DMS53 treated with DMSO at 0.1 percent for 48 hours (cell line): ENCODE data around the gene SRC.
A peak's percentile ranks its signal among the peaks of the same experiment; 100 is the strongest.

Experiments
- DNase-seq: peaks from one replicate; lab custom pipeline; 2025; ENCODE audit not compliant: unreplicated experiment; lab: John Stamatoyannopoulos, UW

Gene SRC

DNA sequence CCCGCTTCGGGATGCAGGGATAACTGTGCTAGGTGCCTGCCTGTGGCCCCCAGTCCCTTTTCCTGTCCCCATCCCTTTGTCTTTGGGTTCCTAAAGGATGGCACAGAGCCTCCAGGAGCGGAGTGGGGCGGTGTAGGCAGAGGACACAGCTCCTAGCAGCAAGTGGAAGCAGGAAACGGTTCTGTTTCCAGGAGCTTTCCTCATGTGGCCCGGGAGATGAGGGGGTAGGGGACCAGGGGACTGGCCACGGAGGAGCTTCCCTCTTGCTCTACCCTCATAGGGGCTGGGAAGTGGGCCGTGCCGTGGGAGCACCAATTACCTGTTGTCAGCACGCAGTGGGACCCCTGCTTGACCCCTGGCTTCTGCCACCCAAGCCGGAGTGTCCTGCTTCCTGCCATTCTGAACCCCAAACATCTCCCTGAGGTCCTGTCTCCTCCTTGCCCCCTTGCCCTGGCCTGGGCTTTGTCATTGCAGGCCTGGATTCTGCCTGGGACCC is 76.9 kb downstream of the SRC start:
- no peak for DNase-seq

DNA sequence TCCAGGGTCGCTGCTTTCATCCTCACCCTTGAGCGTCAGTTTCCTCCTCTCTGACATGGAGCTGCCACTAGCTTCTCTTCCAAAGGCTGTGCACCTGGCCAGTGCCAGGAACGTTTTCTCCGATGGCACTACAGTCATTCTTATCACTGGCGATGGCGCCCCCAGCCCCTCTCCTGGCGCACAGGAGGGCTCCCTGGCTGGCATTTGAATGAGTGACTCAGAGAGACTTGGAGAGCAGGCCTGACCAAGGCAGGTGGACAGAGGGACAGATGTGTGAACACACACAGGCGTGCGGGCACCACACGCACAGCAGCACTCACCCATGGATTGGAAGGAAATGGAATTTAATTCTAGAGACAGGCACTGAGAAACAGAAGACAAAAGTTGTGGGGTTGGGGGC is 77.6 kb downstream of the SRC start:
- DNase-seq, result no peak

DNA sequence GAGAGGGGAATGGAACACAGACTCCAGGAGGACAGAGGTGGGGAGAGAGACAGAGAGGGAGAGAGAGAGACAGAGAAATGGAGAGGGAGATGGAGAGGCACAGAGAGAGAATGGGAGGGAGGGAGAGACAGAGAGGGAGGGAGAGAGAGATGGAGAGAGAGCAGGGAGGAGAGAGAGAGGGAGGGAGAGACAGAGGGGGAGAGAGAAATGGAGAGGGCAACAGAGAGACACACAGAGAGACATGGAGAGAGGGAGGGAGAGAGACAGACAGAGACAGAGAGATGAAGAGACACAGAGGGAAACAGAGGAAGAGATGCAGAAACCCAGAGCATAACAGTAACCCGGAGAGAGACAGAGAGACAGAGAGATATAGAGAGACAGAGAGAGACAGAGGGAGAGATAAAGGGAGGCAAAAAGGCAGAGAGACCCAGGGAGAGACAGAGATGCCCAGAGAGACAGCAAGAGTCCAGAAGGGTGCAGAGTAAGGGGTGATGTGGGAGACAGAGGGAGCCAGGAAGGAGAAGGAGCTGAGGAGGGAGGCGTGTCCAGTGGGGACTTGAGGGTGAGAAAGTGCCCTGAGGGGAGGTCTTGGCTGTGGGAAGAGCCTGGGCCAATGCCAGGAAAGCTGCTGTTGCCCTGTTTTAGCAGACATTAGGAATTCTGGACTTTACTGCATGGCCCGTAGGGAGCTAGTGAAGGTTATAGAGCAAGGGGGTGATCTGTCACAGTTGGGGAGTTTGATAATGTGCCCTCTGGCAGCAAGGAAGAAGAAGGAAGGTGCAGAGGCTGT is 78.3 kb downstream of the SRC start:
- no peak for DNase-seq

DNA sequence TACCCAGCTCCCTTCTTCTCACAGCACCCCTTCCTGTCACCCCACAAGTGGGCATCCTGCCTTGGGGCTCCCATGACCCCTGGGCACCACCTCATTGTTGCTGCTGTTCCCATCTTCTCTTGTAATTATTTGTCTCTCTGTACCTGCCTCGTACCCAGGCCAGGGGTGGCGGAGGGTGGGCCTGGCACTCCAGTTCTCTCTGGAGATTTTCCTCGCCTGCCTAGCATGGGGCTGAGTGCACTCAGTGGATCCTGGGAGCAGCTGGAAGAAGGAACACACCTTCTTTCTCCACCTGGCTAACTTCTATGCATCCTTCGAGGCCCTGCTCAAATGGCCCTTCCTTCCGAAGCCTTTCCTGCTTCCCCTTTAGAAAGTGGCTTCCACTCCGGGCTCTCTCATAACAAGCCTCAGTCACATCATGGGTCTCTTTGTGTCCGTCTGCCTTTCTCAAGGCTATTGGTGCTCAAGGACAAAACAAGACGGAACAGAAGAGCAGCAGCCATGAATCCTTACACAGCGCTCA is 79.2 kb downstream of the SRC start:
- DNase-seq, result no peak

DNA sequence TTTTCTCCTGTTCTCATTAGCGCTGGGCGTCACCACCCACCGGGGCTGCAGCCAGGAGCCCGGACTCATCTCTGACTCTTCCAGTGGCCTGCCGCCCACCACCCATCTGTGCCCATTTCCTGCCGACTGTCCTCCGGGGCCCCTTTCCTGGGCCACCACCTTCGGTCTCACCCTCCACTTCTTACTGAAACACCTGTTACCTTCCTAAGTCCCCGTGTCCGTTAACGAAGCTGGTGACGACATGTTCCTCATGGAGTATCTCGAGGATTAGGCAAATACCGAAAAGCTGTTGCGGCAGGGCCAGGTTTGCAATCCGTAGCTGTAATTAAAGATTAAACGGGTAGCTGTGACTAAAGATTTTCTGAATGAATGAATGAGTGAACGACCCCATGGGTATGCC is 80.2 kb downstream of the SRC start:
- no peak for DNase-seq

DNA sequence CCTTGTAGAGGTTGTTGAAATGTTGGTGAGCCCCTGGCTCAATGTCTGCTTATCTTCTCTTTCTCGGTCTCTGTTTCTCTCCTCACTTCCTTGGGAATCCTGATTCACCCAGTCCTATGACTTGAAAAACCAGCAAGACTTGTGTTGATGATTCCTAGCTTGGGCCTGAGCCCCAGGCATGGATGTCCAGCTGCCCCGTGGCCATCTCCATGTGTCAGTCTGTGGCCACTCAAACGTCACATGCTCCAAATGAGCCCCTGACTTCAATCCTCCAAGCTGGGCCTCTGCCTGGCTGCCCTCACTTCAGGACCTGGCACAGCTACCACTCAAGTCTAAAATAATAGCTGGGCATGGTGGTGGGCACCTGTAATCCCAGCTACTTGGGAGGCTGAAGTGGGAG is 81.0 kb downstream of the SRC start:
- no peak for DNase-seq

DNA sequence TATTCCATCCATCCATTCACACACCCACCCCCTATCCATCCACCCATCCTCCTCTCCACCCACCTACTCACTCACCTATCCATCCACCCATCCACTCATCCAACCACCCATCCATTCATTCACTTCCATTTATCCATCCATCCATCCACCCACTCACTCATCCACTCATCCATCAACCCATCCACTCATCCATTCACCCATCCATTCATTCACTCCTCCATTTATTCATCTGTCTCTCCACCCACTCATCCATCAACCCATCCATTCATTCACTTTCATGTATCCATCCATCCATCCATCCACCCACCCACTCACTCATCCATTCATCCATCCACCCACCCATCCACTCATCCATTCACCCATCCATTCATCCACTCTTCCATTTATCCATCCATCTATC is 84.1 kb downstream of the SRC start:
- no peak for DNase-seq

DNA sequence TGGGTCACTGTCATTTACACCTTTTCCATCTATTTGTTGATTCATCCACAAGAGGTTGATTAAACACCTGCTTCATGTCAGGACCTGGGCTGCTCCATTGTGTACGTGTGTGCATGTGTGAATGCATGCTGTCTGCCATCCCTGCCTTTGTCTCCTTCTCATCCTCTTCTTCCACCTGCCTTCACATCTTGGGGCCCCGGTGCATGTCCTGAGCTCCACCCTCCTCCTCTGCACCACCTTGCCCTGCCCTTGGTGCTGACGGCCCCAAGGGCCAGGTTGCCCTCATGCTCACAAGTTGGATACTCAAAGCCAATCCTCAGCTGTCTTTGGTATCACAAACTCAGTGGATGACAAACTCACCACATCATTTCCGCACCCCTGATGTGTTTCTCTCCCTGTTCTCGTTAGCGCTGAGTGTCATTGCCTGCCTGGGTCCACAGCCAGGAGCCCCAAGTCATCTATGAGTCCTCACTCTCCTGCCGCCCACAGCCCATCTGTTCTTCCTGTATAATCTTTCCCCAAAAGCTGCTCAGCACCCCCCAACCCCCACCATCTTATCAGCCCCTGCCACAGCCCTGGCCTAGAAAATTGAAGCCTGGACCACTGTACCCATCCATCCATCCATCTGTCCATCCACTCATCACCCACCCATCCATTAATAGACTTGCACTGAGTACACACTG is 85.0 kb downstream of the SRC start:
- DNase-seq, result peak; percentile 50

DNA sequence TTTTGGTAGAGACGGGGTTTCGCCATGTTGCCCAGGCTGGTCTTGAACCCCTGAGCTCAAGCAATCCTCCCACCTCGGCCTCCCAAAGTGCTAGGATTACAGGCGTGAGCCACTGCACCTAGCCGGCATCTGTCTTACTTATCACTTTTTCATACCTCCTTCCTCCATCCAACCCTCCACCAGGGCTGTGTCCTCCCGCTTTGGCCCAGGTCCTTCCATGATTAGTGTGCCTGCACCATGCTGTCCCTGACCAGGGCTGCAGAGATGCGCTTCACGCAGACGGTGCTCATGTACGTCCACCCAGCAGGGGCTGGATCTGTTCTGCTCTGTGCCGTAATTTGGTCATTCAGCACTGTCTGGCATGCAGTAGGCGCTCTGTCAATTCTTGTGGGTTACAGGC is 85.8 kb downstream of the SRC start:
- no peak for DNase-seq

DNA sequence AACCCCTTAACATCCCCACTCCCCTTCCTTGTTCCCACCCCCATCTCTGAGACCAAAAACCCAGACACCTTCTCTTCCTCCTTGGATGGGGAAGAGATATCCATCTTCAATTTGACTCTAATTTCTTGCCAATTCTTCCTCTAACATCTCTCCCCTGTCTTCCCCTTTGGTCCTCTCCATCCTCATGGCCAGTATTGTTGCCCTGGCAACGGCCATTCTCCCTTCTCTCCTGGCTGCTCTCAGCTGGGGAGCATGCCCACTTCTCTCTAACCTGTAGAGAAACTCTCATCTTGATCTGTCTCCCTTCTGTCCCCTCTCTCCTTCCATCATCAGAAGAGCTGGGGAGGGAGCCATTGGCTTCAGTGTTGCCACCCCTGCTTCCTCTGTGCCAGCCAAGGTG is 86.7 kb downstream of the SRC start:
- no peak for DNase-seq

DNA sequence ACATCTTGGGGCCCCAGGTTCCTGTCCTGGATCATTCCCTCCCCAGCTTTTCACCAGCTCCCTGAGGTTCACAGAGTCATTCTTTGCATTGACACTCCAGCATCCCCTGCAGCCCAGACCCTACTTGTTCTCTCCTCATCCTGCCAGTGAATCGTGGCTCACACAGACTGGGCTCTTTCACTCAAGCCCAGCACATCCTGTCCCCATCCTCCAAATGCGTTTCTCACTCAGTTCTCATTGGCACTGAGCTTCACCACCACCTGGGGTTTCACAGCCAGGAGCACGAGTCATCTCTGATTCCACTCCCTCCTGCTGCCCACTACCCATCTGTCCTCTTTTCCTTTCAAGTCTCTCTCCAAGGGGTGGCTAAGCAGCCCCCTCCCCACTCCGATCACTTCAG is 89.7 kb downstream of the SRC start:
- no peak for DNase-seq

DNA sequence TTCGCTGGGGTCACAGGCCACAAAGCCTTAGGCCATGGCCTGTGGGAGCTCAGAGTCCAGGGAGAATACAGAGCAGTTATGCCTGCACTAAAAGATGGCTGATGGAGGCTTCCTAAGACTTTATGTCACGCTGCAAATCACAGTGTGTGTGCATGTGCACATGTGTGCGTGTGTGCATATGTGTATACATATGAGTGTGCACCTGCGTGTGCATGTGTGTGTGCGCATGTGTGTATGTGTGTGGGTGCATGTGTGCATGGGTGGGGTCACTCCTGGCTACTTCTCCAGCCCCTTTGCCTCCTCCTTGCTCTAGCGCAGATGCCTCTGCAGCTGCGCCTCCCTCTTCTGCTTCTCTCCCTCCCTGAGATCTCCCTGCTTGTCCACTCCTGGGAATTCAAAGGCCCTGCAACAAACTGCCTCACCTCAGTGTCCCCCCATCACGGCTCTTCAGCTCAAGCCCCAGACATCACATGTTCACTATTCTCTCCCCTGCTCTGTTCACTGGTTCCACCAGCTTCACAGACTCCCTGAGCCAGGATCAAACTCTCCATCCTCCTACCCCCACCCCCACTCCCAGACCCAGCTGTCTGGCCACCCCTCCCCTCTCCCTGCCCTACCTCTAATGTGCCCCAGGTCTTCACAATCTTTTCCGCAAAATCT is 90.7 kb downstream of the SRC start:
- no peak for DNase-seq

DNA sequence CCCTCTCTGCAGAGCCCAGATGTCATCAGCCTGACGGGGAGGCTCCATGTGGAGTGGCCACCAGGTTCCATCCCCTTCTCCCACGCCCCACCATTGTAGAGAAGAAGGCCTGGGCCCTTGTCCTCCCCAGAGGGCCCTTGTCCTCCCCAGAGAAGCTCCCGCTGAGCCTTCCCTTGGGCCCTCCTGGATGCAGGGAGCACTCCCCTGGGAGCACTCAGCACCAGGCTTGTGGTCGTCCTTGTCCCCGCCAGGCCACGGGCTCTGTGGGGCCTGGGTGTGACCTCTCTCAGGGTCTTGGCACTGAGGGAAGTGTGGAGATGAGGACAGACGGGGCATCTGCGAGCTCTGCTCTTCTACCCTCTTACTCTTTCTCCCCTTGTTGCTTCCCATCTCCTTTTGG is 91.7 kb downstream of the SRC start:
- no peak for DNase-seq

DNA sequence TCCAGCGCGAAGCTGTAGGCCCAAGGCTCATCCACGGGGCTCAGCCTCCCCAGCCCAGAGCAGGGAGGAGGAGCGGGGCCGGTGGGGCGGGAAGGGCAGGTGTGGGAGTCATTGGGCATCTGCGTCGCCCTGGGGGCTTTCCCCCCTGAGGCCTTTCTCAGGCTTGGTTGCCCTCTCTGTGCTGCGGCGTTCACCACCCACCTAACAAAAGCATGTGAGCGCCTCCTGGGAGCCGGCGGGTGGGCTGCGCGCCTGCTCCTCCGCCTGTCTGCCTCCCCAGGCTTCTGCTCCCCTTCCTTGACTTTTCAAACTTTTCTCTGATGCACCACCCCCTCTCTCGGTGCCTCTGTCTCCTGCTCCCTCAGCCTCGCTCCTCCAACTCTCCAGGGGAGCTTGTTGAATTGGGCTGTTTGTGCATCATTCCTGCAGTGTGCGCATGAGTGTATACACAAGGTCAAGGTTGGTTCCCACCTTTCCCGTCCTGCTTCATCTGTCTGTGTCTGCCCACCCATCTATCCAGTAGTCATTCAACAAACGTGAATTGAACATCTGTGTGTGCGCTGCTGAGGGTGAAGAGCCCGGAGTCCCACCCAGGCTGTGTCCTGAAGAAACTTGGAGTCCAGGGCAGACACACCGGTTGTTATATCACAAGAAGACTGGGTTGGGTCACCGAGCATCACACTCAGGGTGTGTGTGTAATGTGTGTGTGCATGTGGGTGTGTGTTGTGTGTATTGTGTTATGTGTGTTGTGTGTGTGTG is 92.7 kb downstream of the SRC start:
- DNase-seq, result no peak

DNA sequence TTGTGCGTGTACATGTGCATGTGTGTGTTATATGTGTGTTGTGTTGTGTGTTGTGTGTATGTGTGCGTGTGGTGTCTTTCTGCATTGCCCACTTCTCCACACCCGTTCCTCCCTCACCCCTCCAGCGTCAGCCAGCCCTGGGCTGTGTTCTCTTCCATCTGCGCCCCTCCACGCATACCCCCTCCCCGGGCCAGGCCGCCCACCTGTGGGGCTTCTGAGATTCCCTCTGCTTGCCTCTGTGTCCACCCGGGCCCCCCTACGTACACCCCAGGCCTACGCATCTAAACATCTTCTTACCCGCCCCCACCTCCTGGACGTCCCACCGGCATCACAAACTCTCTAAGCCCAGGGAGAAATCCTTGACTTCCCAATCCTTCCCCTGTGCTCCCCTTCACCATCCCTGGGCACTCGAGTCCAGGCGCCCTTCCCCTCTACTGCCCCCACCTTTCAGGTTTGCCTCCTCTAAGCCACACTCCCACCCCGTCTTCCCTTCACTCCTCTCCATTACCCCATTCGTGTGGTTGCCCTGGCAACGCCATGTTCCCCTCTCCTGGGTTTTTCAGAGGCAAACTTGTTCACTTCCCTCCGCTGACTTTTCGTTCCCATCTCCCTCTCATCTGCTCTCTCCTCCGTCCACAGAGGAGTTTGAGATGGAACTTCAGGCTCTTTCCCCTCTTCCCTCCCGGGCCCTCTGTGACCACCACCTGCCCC is 93.4 kb downstream of the SRC start:
- no peak for DNase-seq

DNA sequence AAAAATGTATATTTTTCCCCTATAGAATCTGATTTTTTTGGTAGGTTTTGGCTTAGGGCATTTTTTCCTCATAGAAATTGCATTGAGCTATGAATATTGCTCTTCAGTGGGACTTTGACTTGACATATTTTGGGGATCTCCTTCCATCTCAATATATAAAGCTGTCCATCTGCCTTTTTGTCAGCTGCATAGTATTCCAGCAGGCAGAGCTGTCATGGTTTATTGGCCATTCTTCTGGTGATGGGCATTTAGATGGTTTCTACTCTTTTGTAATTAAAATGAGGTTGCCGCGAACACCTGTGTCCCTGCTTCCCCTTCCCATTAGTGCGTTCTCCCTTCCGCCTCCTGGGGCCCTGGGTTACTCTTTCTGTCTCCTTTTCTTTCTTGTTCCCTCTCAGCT is 95.1 kb downstream of the SRC start:
- DNase-seq, result no peak

DNA sequence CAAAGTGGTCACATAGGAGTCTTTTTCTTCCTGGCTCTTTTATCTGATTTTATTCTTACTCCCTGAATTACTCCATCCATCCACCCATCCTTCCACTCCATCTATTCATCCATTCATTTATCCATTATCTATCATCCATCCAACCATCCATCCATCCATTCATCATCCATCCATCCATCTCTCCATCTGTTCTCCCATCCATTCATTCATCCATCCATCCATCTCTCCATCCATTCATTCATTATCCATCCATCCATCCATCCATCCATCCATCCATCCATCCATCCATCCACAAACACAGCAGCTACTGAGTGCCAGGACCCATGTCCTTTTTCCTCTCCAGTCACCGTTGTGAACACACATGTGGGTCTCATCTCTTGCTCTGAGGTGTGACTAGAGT is 96.6 kb downstream of the SRC start:
- DNase-seq, result no peak

DNA sequence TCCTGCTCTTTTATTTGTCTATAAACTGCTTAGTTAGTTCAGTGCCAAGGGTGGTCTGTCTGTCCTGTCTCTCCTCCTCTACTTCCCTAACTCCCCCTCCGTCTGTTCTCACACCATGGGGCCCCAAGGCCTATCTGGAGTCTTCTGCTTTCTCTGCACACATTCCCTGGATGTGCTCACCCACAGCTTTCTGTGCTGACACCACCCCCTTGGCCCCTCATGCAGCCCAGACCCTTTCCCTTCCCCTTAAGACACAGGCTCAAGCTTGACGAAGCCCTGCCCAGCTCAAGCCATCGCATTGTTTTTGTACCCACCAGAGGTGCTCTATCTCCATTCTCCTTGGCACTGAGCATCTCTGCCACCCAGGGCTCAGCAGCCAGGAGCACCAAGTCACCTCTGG is 97.0 kb downstream of the SRC start:
- no peak for DNase-seq

DNA sequence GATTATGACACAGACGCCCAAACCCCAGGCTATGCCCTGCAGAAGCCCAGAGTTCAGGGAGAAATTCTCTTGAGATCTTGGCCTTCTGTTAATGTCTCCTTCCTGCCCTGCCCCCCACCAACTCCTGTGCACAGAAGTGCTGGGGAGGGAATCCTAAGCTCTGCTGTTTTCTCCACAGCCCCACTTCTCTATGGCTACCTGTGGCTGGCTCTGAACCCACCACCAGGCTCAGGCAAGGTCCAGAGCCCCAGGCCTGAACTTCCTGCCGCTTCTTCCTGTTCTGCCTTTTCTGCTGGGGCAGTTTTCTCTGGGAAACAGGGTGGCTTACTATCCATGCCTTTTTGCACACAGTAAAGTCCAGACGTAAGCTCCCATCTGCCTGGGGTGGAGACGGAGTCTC is 97.7 kb downstream of the SRC start:
- DNase-seq, result no peak

DNA sequence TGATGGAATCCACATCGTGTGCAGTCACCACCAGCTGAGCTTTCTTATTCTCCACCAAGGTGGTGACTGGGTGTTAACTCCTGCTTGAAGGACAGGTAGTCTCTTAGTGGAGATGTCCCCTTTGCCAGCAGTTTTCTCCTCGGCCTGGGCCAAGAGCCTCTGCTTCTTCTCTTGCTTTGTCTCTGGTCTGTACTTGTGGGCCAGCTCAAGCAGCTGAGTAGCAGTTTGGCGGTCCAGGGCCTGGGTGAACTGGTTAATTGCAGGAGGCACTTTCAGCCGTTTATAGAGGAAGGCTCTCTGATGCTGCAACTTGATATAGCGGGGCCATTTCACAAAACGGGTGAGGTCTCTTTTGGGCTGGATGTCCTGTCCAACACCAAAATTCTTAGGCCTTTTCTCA is 99.1 kb downstream of the SRC start:
- no peak for DNase-seq
